GM12874 (cell line): ENCODE measurements around the gene STARD8.

Source experiments
- CTCF ChIP-seq: IDR thresholded peaks from 2 replicates; pipeline ENCODE4 v1.5.1; 2011; ENCODE audit warnings: low read depth, mild to moderate bottlenecking, control low read depth, low read length, moderate library complexity; ENCODE audit not compliant: insufficient read depth

STARD8 gene

GRCh38 chrX:68721991-68722860 is 74.8 kb downstream of the STARD8 start:
- no peak for TF ChIP-seq CTCF

GRCh38 chrX:68723491-68724155 is 76.2 kb downstream of the STARD8 start:
- TF ChIP-seq CTCF: no peak

GRCh38 chrX:68724531-68725020 is 77.1 kb downstream of the STARD8 start:
- no peak for TF ChIP-seq CTCF

GRCh38 chrX:68725756-68726365 is 78.4 kb downstream of the STARD8 start:
- TF ChIP-seq CTCF: no peak

- TF ChIP-seq CTCF: no peak
Observed at GRCh38 chrX:68726366-68726765, 78.9 kb downstream of the STARD8 start.

- no peak for TF ChIP-seq CTCF
Observed at GRCh38 chrX:68727696-68728095, 80.2 kb downstream of the STARD8 start.

GRCh38 chrX:68728186-68728585 is 80.7 kb downstream of the STARD8 start:
- TF ChIP-seq CTCF: no peak
